Raji (cell line): Measurements from ENCODE around the gene FOXL2.

ENCODE experiments used
- POLR2A ChIP-seq: IDR thresholded peaks from 2 replicates; pipeline ENCODE4 v1.6.1; 2011; ENCODE audit warnings: low read depth, low read length, control low read depth; ENCODE audit not compliant: insufficient read depth

FOXL2 gene

GRCh38 chr3:138940446-138940845 is 6.5 kb downstream of the FOXL2 start:
- no peak for TF ChIP-seq POLR2A

DNA sequence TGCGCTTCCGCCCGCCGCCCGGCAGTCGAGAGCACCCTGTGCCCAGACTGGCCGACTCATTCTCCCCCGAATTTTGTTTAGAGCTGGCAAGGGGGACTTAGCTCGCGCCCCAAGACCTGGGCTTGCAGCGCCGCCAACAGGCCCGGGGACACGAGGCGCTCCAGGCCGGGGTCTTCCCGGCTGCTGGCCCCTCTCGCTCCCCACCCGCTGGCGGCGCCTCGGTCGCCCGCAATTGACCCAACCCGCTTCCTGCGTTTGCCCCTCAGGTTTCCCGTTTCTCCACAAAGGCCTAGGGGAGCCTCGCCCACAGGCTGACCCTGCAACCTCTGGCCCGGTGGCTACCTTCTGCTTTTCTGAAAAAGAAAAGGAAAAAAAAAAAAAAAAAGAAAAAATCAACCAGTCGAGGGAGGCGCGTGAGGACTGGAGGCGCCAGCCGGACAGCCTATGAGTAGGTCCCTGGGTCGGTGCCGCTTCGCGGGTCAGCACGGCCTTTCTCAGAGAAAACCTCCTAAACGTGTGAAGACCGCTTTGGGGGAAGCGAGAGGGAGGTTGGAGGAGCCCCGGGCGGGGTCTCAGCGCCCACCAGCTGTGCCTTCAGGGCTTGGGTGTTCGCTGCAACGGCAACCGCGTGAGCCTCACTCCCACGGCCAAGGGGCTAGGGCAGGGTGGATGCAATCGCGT is 7.2 kb downstream of the FOXL2 start:
- no peak for TF ChIP-seq POLR2A

- no peak for TF ChIP-seq POLR2A
These were observed 7.9 kb downstream of the FOXL2 start for GRCh38 chr3:138938877-138939560.

DNA sequence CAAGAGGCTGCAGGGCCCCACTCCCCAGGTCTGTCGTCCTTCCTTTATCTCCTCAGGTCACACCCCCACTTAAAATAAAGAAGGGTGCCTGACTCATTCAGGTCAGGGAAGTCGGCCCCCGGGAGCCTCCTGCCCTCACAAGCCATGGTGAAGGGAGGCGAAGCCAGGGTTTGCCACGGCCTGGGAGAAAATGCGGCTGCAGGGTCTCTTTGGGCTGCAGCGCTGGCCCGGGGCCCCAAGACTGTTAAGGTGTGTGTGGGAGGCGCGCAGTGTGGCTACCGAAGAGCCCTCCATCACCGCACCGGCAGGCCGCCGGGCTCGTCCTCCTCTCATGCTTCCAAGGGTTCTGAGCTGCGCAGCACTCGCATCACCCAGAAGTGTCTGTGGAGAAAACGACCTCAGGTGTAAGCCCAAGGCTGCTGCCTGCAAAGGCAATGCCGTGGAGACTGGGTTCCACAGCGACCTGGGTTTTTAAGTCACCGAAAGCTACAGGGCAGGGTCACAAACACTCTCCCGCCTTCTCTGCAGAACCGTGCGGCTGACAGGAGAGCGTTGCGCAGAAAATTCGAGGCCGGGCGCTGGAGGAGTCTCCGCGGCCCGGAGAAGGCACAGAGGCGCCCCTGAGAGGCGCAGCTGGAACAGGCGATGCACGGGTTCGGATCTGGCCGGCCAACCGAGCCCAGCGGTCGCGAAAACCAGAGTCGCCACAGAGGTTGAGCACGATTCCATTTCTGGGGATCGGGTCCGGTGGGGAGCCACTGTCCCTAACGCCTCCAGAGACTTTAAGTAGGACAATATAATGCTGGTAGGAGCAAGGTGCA is 8.7 kb downstream of the FOXL2 start:
- TF ChIP-seq POLR2A: no peak

DNA sequence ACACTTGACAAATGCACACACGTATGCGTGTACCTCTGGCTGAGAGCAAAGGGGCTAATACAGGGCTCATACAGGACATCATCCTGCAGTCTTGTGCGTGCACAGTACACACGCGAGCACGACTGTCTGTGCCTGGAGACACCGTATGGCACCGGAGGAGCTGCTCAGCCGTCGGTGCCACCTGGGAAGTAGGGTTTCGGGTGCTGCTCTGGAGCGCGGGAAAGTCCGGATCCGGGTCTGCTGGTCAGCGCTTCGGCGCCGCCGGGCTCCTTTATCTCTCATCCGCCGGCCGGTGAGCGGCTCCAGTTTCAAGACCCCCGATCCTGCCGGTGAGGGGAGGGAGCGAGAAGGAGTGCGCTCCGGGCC is 9.3 kb downstream of the FOXL2 start:
- no peak for TF ChIP-seq POLR2A

- TF ChIP-seq POLR2A: no peak
These were observed 9.9 kb downstream of the FOXL2 start for GRCh38 chr3:138936741-138937689.

- TF ChIP-seq POLR2A: no peak
These were observed 10.8 kb downstream of the FOXL2 start for GRCh38 chr3:138935863-138936740.

- no peak for TF ChIP-seq POLR2A
These were observed 11.5 kb downstream of the FOXL2 start for GRCh38 chr3:138935505-138935862.

- TF ChIP-seq POLR2A: no peak
These were observed 12.8 kb downstream of the FOXL2 start for GRCh38 chr3:138933981-138934691.

DNA sequence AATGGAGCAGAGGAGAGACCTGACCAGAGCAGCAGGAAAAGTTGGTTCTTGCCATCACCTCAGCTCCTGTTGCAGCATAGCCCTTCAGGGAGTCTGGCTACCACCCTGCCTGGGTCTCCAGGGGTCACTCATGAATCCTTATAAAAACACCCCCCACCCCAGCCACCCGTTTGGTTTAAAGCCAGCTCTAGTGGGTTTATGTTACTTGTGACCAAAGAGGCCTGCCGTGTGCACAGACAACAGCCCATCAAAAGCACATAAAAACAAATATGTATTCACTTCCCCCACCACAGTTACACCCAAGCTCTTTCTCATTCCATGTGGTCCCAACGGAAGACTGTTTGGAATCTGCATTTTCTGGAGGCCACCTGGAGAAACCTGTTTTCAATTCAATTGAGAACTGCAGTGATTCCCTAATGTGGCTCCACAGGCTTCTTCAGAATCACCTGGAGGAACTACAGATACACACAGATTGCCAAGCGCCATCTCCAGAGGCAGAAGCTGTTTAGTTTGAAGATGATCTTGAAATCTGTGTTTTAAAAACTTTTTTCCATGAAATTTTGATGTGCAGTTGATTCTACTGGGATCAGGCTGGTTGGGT is 13.8 kb downstream of the FOXL2 start:
- no peak for TF ChIP-seq POLR2A

- no peak for TF ChIP-seq POLR2A
These were observed 18.1 kb downstream of the FOXL2 start for GRCh38 chr3:138928727-138929372.

GRCh38 chr3:138923531-138923994 is 23.4 kb downstream of the FOXL2 start:
- TF ChIP-seq POLR2A: no peak
